Activated CD4-positive, alpha-beta T cell treated with anti-CD3 and anti-CD28 coated beads for 36 hours (primary cell): Measurements from ENCODE around the gene EPHA5. TPM values are rescaled to one million over a fixed set of nuclear protein-coding genes. Genes with fewer than 3 reads are reported as not detected.

ENCODE experiments used
- ATAC-seq: fragments of 200-7000 bp; cut with Tn5 transposase; one replicate; pipeline ENCODE4 v1.10.0; 2021; ENCODE audit warnings: mild to moderate bottlenecking, moderate library complexity
- CTCF ChIA-PET: fragments of 350-600 bp; sonication (Branson Sonifier 250); formaldehyde crosslinking; loops from one replicate; lab custom pipeline; 2021; ENCODE audit warnings: antibody characterized with exemption; lab: Charles Lee
- POLR2A ChIA-PET: fragments of 350-600 bp; sonication (Branson Sonifier 250); formaldehyde crosslinking; loops from one replicate; lab custom pipeline; 2021; ENCODE audit warnings: antibody characterized with exemption, inconsistent platforms; lab: Charles Lee
- DNase-seq: peaks from one replicate; pipeline ENCODE4 v3.0.0-alpha.2; 2020
- H3K27ac Mint-ChIP-seq: one replicate; pipeline ENCODE4 v1.8.0; 2021; ENCODE audit warnings: mixed read lengths
- H3K27me3 Mint-ChIP-seq: one replicate; pipeline ENCODE4 v1.8.0; 2021; ENCODE audit warnings: mixed read lengths
- H3K36me3 Mint-ChIP-seq: one replicate; pipeline ENCODE4 v1.8.0; 2021; ENCODE audit warnings: low read depth, mixed read lengths
- H3K4me1 Mint-ChIP-seq: one replicate; pipeline ENCODE4 v1.8.0; 2021; ENCODE audit warnings: mixed read lengths
- H3K4me3 Mint-ChIP-seq: one replicate; pipeline ENCODE4 v1.8.0; 2021; ENCODE audit warnings: mild to moderate bottlenecking, moderate library complexity, mixed read lengths
- H3K9me3 Mint-ChIP-seq: one replicate; pipeline ENCODE4 v1.8.0; 2021; ENCODE audit warnings: low read depth, mixed read lengths
- intact Hi-C, 2 experiments: fragments of 100-400 bp; cut with DNase I in 1 of 2; cut with micrococcal nuclease in 1 of 2; formaldehyde crosslinking; loops; one replicate each; pipeline versions ENCODE4 v1.14.2 to v1.15.1; 2022 to 2024; cut with DNase I, micrococcal nuclease
- total RNA-seq, 2 experiments: library from RNA; stranded (reverse); gene quantifications; one replicate each; pipeline ENCODE4 v1.2.3, GENCODE V29; 2021

Gene EPHA5
- not detected for total RNA-seq

DNA sequence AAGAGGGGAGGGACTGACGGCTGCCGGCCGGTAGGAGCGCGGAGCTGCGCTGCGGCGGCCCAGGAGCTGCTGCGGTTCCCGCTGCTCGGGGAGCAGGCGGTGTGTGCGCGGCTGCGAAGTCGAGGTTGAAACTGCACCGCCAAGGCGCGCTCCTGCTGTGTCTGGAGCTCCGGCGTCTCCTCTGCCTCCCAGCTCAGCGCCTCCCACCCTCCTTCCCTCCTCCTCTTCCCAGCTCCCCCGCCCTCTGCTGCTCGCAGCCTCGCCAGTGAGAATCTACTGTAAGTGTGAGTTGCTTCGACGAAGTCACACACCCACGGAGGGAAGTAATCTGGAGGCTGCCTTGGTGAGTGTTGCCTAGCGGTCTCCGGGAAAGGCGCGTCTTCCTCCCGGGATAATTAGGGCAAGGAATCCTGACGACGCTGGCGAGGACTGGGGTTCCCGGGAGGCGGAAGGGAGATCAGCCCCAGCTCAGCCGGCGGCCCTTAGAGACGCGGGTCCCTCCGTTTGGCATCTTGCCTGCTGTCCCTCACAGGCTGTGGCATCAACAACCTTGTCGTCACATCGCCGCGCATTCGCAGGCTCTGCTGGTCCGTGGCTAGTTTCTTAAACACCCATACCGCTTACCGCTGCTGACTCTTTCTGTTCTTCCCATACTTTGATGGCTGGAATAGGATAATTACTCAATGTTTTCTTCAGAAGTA is at the start of gene EPHA5:
Gene EPHA5 (minus strand): TSS at position 159 of the 701 bp plus-strand sequence. CDS start 747 bp downstream, outside the sequence.
- ChIA-PET CTCF (no interaction called here), POLR2A (no interaction called here)
- no peak within 1 kb of the TSS for H3K4me3 Mint-ChIP-seq
- peak; percentile 17 for DNase-seq
- intact Hi-C loops: no loop called here
- peaks cover 39% of the 10 kb centered on the region for H3K27me3 Mint-ChIP-seq
- peak; percentile 30 for ATAC-seq
- H3K27ac Mint-ChIP-seq: no peak within 1 kb of the TSS
- peaks cover 8% of the 10 kb centered on the region for H3K4me1 Mint-ChIP-seq
- H3K36me3 Mint-ChIP-seq: no peaks in the 10 kb centered on the region
- peaks cover 4% of the 10 kb centered on the region for H3K9me3 Mint-ChIP-seq

DNA sequence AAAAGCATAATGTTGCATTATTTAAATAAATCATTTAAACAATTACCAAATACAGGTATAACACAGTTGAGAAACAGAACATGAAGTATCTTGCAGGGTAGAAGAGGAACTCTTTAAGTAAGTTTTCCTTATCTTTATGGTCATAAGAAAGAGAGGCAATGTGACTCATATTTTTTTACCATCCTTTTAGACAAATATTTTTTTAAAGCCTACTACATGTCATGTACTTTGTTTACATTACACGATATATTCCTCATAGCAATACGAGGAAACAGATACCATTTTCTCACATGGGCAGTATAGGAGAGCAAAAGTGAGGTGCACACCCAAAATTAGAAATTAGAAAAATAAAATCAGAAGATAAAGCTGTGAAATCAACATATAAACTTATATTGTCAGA is 49.3 kb upstream of the EPHA5 start:
- Mint-ChIP-seq H3K27me3 (no peaks in the 10 kb centered on the region), H3K4me1 (no peaks in the 10 kb centered on the region), H3K4me3 (no peak overlapping the region), H3K9me3 (peaks cover 3% of the 10 kb centered on the region), H3K27ac (no peak overlapping the region), H3K36me3 (no peaks in the 10 kb centered on the region)
- CTCF ChIA-PET: no interaction called here
- intact Hi-C loops: no loop called here
- POLR2A ChIA-PET: no interaction called here
- ATAC-seq (no peak), DNase-seq (no peak)

DNA sequence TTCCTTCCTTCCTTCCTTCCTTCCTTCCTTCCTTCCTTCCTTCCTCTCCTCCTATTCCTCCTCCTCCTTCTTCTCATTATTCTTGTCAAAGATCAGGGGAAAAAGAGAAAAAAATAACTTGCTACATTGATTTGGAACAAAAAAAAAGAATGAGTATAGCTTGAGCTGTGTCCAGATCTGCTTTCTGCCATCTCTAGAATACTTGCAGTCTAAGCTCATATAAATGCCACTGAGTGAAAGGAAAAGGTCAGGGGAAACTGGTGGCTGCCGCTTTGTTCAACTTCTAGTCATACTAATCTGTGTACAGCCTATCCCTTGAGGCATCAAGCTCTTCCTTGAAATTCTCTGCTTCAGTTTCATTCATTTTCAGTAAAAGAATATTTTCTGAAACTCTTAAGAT is 28.3 kb upstream of the EPHA5 start:
- Mint-ChIP-seq H3K9me3 (no peaks in the 10 kb centered on the region), H3K27ac (no peak overlapping the region), H3K4me1 (no peaks in the 10 kb centered on the region), H3K4me3 (no peak overlapping the region), H3K36me3 (no peaks in the 10 kb centered on the region), H3K27me3 (no peaks in the 10 kb centered on the region)
- intact Hi-C loops: no loop called here
- ATAC-seq (no peak), DNase-seq (no peak)
- CTCF ChIA-PET: no interaction called here
- POLR2A ChIA-PET: no interaction called here

DNA sequence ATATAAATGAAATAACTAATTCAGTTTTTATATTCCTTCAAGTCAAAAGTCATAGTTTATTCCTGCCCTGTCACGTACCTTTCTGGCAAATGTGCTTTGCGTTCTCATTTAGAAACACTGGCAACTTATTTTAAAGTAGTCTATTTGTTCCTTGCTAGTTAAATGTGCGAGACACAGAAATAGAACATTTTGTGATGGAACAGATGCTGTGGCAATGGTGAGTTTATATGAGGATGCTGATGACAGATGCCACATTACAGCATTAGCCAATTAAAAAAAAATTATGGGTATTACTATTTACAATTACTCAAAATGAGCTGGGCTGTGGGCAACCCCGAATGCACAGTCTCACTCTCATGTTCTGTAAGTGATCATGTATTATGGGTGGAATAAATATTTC is 26.1 kb upstream of the EPHA5 start:
- CTCF ChIA-PET: no interaction called here
- Mint-ChIP-seq H3K4me1 (no peaks in the 10 kb centered on the region), H3K36me3 (no peaks in the 10 kb centered on the region), H3K27me3 (no peaks in the 10 kb centered on the region), H3K27ac (no peak overlapping the region), H3K9me3 (no peaks in the 10 kb centered on the region), H3K4me3 (no peak overlapping the region)
- intact Hi-C loops: no loop called here
- no peak for ATAC-seq
- no peak for DNase-seq
- POLR2A ChIA-PET: no interaction called here

DNA sequence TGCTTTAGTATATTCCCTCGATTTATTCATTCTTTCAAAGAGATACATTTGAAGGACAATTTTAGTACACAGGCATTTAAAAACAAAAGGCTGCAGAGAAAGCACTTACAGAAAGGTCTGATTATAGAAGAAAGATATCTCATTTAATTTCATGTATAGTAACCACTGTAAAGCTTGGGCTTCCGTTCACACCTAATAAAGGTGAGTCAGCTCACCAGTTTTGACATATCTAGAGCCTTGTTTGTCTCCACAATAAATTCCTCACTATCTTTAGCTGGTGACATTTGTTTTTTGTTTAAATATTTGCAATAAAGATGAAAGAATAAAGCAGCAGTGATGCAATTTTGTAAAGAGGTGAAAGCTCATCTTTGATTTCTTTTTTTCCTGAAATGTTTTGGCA is 1.1 kb upstream of the EPHA5 start:
- intact Hi-C loops: no loop called here
- DNase-seq (no peak), ATAC-seq (no peak)
- CTCF ChIA-PET: no interaction called here
- peaks cover 8% of the 10 kb centered on the region for H3K4me1 Mint-ChIP-seq
- H3K36me3 Mint-ChIP-seq: no peaks in the 10 kb centered on the region
- no peak overlapping the region for H3K4me3 Mint-ChIP-seq
- H3K9me3 Mint-ChIP-seq: peaks cover 4% of the 10 kb centered on the region
- no peak overlapping the region for H3K27ac Mint-ChIP-seq
- POLR2A ChIA-PET: no interaction called here
- peaks cover 35% of the 10 kb centered on the region for H3K27me3 Mint-ChIP-seq

DNA sequence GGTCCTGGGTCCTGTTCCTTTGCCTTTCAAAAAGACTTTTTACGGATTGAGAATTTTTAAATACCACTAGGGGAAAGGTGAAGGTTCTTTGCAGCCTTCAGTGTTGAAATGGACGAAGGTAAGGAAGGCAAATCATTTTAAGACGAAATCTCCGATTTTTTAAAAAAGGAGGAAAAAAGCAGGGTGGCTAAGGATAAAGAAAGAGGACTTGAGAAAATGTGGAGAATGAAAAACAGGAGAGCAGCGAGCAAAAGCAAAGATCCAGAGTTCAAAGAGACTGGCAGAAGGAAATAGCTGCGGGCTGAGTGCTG is 314 bp downstream of the EPHA5 start:
- no peaks in the 10 kb centered on the region for H3K36me3 Mint-ChIP-seq
- peaks cover 40% of the 10 kb centered on the region for H3K27me3 Mint-ChIP-seq
- CTCF ChIA-PET: no interaction called here
- peaks cover 8% of the 10 kb centered on the region for H3K4me1 Mint-ChIP-seq
- no peak overlapping the region for H3K4me3 Mint-ChIP-seq
- ATAC-seq (no peak), DNase-seq (no peak)
- POLR2A ChIA-PET: no interaction called here
- H3K27ac Mint-ChIP-seq: no peak overlapping the region
- intact Hi-C loops: no loop called here
- peaks cover 4% of the 10 kb centered on the region for H3K9me3 Mint-ChIP-seq

DNA sequence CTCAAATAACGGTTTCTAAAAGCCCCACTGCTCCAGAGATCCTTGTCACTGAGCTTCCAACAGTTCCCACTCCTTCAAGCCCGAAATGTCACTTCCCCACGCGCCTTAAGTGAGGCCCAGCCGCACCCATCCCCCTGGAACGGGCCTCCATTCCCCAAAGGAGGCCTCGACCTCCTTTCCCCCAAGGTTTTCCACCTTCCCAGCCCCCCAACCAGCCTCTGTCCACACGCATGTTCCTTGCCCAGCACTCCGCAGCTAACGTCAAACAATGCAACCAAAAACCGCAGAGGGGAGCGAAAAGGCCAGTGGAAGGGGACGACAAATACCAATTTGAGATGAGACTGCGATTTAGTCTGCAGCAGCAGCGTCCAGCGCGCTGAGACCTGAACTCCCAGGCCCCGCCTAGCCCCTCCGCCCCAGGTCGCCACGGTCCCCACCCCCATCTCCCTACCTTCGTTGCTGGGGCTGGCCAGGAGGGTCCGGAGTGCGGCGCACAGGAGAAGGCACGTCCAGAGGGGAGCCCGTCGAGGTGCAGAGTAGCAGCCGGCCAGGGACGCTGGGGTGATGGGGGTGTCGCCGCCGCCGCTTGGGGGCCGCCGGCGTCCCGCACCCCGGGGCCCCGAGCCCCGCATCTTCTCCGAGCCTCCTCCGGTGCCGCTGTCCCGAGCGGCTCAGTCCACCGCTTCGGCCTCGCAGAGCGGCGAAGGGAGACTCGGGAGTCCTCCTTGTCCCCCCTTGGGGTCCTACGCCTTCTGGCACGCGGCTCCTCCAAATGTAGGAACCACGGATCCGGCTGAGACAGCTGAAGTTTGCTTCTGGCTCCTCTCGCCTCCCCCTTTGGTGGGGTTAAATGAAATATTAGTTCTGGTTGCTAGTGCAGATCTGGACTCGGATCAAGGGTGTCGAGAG is 924 bp downstream of the EPHA5 start:
- Mint-ChIP-seq H3K4me3 (no peak overlapping the region), H3K27me3 (peaks cover 40% of the 10 kb centered on the region), H3K27ac (no peak overlapping the region), H3K4me1 (peaks cover 8% of the 10 kb centered on the region), H3K36me3 (no peaks in the 10 kb centered on the region), H3K9me3 (peaks cover 4% of the 10 kb centered on the region)
- ChIA-PET CTCF (no interaction called here), POLR2A (no interaction called here)
- intact Hi-C loops: no loop called here
- DNase-seq (no peak), ATAC-seq (no peak)

DNA sequence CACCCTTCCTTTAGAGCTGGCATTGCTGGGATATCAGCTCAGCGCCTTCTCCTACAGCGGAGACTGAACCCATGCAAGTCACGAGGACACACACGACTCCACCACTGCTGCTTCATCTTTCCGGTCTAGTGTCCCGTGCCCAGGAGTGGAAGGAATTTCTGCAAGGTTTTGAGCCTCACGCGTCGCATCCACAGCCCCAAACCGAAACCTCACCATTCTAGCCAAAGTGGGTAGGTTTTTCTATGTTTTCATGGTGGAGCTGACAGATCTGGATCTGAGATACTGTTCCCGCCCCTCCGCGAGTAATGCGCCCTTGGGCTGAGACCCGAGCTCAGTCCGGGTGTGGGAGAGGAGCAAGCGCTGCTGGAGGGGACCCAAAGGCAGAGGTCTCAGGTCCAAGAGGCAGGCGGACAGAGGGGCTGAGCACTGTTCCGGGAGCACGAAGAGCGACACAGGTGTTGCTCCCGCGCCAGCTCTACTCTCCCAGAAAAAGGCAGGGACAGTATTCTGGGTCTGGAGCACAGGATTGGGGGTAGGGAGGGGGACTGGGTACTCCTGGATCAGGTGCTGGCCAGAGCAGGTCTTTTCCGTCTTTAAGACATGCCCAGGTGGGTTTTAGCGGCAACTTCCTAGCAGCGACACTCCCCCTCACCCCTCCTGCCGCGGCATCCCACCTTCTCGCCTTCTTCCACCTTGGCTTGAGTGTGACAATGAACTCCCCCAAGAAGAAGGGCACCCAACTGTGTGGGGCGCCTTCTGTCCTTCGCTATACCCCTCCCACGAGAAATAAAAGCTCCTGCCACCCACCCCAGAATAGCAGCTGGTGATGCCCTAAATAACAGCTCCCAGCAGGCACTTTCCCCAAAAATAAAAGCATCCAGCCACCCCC is 1.8 kb downstream of the EPHA5 start:
- intact Hi-C loops: no loop called here
- H3K4me1 Mint-ChIP-seq: peaks cover 8% of the 10 kb centered on the region

DNA sequence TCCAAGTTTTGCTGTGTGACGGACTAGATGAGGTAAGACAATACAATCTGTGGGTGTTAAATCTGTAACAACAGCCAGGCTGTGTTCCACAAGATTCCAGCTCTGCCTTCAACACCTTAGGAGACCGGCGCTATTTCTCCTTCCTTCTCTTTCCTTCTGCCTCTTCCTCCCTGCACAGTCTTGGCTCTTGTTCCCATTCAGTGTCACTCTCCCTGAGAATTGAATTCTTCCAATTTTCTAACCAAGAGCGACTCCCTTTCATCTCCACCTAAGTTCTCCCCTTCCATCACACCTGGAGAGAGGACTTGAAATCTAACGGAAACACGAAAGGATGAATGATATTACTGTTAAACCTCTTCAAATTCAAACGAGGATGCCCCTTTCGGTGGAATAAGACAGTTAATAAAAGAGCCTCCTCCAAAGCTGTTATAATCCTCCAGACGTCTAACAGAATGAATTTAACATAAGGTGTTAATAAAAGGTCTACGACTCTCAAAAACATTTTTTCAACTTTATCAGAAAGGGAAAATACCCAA is 2.7 kb downstream of the EPHA5 start:
- peaks cover 8% of the 10 kb centered on the region for H3K4me1 Mint-ChIP-seq
- DNase-seq (no peak), ATAC-seq (no peak)
- peaks cover 37% of the 10 kb centered on the region for H3K27me3 Mint-ChIP-seq
- H3K9me3 Mint-ChIP-seq: no peaks in the 10 kb centered on the region
- intact Hi-C loops: no loop called here
- H3K4me3 Mint-ChIP-seq: no peak overlapping the region
- no peaks in the 10 kb centered on the region for H3K36me3 Mint-ChIP-seq
- CTCF ChIA-PET: no interaction called here
- no peak overlapping the region for H3K27ac Mint-ChIP-seq
- POLR2A ChIA-PET: no interaction called here

More for the DNA sequence above, 1.8 kb downstream of the EPHA5 start:
- H3K4me3 Mint-ChIP-seq: no peak overlapping the region
- H3K36me3 Mint-ChIP-seq: no peaks in the 10 kb centered on the region
- H3K27ac Mint-ChIP-seq: no peak overlapping the region
- H3K9me3 Mint-ChIP-seq: peaks cover 3% of the 10 kb centered on the region
- peaks cover 39% of the 10 kb centered on the region for H3K27me3 Mint-ChIP-seq
- CTCF ChIA-PET: no interaction called here
- POLR2A ChIA-PET: no interaction called here
- DNase-seq (no peak), ATAC-seq (no peak)

DNA sequence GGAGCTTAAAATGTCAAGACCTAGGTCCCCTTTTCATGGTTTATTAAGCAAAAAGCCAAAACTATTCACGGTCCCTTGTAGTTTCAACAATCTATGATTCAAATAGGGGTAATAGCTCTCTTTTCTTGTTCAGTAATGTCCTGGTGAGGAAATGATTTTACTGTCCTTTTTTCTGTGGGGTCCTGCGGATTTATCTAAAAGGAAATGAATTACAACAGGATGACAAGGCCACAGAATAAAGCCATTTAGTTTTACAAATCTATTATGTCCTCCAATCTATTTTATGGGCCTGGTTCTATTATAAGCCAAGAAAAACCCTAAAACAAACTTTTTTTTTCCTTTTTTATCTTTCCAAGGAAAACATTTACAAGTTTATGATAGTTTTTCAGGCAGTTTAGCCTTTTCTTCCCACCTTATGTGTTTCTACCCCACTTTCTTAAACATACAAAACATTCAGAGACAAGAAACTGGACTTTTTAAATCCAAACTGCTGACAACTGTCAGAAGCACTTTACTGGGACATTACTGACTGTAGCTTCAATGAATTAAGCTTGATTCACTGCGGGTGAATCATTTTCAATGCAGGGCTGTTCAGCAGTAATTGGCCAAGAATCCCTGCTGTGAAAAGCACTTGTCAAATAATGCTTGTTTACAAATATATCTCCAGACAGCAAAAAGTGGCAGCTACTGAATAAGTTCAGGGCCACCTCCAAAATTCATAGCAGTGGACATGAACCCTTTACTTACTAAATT is 4.3 kb downstream of the EPHA5 start:
- no peaks in the 10 kb centered on the region for H3K9me3 Mint-ChIP-seq
- H3K4me3 Mint-ChIP-seq: no peak overlapping the region
- ATAC-seq (no peak), DNase-seq (no peak)
- H3K27ac Mint-ChIP-seq: no peak overlapping the region
- CTCF ChIA-PET: interaction anchor here (1.0 kb wide), 1 partner anchor 17 kb away, joined by 3 read pairs; no protein-coding TSS in a partner anchor
- POLR2A ChIA-PET: no interaction called here
- H3K4me1 Mint-ChIP-seq: peaks cover 8% of the 10 kb centered on the region
- peaks cover 29% of the 10 kb centered on the region for H3K27me3 Mint-ChIP-seq
- H3K36me3 Mint-ChIP-seq: no peaks in the 10 kb centered on the region
- intact Hi-C loops: no loop called here

DNA sequence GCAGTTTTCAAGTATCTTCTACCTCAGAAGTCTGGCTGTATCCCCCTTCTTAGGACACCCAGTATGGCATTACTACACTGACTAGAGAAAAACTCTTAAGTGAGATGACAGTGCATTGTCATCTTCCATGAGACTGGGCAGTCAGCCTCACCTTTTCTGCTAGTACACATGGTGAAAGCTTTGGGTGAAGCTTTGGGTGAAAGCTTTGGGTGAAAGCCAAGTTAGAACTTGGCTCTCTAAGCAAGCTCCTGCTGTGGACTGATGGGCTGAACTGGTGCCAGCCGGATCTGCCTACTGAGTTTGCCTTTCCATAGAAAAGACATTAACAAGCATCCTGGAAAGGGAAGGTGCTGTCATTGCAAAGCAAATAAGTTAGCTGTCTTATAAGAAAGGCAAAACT is 8.8 kb downstream of the EPHA5 start:
- H3K4me1 Mint-ChIP-seq: no peaks in the 10 kb centered on the region
- no peak overlapping the region for H3K27ac Mint-ChIP-seq
- intact Hi-C loops: no loop called here
- no peak for DNase-seq
- H3K9me3 Mint-ChIP-seq: no peaks in the 10 kb centered on the region
- no peaks in the 10 kb centered on the region for H3K36me3 Mint-ChIP-seq
- H3K4me3 Mint-ChIP-seq: no peak overlapping the region
- ChIA-PET POLR2A (no interaction called here), CTCF (no interaction called here)
- no peak for ATAC-seq
- H3K27me3 Mint-ChIP-seq: peaks cover 5% of the 10 kb centered on the region
